ENCODE data around the gene KRIT1.
A peak's percentile ranks its signal among the peaks of the same experiment; 100 is the strongest.
"Not testable (repeated sequence)": the region's sequence is repeated elsewhere in the genome, so short reads cannot be mapped to it uniquely, and the experiment has no call there.

Gene KRIT1

DNA sequence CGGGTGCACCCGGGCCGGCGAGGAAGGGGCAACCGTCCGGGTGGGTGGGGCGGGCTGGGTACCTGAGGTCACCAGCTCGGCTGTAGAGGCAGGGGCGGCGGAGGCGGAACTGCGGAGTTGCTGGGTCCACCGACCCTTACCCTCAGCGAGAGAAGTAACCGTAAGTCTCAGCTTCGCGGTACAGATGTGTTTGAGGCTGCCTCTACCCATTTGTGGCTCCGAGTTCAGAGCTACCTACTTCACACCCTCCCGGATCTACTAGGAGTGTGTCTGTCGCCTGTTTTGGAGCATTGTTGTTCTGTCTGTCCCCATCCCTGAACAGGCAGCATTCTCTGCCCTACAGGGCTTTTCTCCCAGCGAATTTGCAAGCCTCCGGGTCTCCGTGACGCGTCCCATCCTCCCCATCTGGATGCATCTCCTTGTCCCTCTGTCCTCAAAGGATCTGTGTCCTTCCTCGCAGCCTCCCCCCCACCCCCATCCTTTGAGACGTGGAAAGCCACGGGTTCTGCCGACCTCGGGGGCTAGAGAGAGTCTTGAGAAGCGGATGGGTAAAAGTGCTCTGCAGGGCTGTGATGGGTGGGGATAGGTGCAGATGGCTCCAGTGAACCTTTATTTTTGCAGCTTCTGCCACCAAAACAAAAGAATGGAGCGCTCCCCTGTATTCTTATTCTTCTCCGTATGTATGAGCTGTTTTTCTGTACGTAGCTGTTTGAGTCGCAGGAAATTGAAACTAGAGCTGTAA, 817 bp upstream of the KRIT1 start:
- peak; percentile 49 for DNase-seq

DNA sequence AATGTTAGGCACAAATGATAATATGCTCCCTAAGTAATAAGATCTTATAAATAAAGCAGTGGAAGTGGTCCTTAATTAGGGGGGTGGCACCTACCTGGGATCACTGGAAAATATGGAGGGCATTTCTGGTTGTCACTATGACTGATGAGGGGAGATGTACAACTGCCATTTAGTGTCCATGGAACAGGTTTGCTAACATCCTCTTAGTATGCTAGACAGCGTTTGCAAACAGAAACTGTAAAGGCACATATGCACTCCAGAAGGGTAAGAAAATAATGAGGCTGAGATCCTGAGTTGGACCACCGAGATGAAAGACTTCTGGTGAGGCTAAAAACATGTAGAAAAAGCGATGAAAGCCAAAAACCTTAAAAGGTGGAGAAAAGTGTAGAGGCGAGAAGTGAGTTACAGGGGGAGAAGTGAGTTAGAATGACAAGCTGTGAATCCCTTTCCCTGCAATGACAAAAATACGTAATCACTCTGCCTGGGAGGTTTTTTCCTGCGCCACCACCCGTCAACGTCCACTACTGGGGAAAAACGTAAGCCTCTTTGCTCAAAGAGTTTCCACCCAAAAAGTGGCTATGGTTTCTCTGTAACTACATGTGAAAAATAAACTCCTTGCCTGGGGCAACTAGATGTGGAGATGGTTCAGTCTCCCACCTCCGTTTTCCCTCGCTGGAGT, 767 bp downstream of the KRIT1 start:
- no peak for DNase-seq

DNA sequence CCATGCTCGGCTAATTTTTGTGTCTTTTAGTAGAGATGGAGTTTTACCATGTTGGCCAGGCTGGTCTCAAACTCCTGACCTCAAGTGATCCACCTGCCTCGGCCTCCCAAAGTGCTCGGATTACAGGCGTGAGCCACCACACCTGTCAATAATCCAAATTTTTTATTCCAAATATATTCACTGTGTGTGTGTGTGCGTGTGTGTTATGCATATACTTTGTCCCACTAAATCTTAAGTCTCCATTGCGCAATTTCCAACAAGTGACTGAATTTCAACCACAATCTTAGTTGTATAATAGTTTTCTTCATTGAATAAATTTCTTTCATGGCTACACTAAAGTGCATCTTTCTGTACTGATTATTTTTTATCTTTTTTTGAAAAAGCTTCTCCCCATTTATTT, 2.7 kb downstream of the KRIT1 start:
- DNase-seq = no peak

DNA sequence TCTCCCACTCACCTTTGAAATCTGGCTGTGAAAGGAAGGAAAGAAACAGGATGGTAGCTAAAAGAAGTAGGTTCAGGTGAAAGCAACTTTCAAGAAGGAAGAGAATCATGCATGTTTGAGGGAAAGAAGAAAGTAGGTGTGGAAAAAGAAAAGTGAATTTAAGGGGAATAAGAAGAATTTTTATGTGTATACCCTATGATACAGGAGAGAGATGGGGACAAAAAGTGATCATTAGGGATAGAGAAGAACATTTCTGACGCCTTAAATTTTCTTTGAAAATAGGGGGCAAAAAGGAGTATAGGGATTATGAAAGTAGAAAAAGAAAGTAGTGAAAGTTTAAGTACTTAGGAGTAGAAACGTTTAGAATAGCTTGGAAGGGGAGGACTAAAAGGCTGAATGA, 15.2 kb downstream of the KRIT1 start:
- no peak for DNase-seq

DNA sequence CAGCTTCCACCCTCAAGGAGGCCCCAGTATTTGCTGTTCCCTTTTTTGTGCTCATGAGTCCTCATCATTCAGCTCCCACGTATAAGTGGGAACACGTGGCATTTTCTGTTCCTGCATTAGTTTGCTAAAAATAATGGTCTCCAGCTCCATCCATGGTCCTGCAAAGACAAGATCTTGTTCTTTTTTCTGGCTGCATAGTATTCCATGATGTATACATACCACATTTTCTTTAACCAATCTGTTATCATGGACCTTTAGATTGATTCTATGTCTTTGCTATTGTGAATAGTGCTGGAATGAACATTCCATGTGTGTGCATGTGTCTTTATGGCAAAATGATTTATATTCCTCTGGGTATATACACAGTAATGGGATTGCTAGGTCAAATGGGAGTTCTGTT, 17.0 kb downstream of the KRIT1 start:
- no peak for DNase-seq

DNA sequence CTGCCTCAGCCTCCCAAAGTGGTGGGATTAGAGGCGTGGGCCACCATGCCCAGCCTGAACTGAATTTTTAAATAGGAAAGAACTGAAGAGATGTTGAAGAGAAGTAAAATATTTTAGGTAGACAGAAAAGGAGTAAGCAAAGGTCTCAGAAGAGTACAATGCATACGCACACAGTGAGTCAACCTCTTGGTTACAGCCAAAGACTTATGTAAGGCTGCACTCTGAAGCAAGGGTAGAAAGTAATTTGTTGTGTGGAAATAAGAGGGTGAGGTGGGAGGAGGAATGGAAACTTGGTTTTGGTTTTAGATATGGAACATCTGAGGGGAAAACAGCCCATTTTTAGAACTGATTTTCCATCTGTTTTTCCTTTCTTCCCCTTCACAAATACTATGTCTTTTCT, 17.6 kb downstream of the KRIT1 start:
- no peak for DNase-seq

DNA sequence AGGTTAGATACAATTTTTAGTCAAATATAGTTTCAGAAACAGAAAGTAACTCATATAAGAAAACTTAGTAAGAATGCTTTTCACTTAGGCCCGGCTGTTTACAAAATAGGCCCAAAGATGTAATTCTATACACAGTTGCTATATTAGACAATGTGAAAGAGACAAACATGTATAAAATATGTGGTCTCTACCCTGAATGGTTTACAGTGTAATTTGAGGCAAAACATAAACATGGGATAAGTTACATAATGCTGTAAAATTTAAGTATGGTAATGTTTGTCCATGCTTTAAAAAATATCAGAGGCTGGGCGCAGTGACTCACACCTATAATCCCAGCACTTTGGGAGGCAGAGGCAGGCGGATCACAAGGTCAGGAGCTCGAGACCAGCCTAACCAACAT, 18.7 kb downstream of the KRIT1 start:
- DNase-seq = no peak

DNA sequence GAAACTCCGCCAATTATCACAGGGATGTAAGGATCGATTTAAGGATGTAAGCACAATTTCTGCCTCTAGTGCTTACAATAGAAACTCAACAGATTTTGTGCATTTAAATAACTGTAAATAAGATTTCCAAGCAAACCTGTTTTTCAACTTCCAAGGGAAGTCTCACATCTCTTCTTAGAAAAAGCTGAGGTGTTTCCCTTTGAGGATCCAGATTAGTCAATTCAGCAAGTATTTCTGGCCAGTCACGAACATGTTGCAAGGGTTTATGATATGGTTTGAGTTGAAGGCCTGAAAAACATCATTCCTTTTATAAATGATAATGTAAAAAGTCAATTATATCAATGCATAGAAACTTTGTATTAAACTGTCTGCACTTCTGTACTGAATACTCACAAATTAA, 23.9 kb downstream of the KRIT1 start:
- DNase-seq = no peak

DNA sequence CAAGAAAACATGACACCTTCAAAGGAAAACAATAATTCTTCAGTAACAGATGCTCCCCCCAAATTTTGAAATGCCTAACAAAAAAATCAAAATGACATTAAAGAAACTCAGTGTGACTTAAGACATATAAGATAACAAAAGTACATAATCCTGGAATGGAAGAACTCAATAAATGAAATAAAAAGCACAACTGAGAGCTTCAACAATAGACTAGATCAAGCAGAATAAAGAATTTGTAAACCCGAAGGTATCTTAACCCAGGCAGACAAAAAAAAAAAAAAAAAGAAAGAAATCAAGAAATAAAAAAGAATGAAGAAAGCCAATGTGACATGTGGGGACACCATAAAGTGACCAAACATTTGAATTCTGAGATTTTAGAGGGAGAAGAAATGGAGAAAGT, 39.0 kb downstream of the KRIT1 start:
- DNase-seq = no peak

DNA sequence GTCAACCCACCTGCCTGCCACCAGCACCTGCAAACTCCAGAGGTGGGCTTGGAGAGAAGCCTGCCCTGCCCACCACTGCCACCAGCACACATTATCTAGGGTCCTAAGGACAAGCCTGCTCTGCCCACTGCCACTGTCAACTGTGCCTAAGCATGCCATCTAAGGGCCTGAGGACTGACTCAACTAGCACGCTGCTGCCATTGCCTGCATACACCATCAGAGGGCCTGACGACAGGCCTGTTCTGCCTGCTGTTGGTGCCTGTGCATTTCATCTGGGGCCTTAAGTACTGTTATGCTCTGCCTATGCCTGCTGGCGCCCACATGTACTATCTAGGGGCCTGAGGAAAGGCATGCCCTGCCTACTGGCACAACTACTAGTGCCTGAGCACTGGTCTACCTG, 39.7 kb downstream of the KRIT1 start:
- no peak for DNase-seq

DNA sequence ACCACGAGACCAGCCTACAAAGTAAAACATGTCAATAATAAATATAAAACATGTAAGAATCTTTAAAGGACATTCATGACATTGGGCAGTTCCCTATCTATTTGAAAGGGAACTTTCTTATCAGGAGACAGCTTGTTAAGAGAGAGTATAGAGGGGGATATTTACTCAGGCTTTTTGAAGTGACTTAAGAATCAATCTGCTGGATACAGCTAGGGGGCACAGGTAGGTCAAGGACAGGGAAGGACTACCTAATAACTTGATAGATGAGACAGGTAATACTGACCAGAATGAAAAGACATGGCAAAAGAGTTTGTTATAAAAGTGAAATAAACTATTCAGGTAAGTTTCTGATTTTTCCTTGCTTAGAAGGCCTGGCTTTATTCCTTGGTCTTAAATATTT, 44.9 kb downstream of the KRIT1 start:
- no peak for DNase-seq

DNA sequence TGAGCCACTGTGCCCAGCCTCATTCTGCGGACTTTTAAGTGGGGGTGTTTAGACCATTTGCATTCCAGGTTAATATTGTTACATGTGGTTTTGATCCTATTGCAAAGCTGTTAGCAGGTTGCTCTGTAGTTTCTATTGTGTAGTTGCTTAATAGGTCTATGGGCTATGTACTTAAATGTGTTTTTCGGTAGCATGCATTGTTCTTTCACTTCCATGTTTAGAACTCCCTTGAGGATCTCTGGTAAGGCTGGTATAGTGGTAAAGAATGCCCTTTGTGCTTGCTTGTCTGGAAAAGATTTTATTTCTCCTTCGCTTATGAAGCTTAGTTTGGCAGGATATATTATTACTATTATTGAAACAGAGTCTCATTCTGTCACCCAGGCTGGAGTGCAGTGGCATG, 53.4 kb downstream of the KRIT1 start:
- DNase-seq = no peak

DNA sequence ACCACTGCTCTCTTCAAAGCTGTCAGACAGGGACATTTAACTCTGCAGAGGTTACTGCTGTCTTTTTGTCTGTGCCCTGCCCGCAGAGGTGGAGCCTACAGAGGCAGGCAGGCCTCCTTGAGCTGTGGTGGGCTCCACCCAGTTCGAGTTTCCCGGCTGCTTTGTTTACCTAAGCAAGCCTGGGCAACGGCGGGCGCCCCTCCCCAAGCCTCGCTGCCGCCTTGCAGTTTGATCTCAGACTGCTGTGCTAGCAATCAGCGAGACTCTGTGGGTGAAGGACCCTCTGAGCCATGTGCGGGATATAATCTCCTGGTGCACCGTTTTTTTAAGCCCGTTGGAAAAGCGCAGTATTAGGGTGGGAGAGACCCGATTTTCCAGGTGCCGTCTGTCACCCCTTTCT, 56.5 kb downstream of the KRIT1 start:
- not testable (repeated sequence) for DNase-seq

DNA sequence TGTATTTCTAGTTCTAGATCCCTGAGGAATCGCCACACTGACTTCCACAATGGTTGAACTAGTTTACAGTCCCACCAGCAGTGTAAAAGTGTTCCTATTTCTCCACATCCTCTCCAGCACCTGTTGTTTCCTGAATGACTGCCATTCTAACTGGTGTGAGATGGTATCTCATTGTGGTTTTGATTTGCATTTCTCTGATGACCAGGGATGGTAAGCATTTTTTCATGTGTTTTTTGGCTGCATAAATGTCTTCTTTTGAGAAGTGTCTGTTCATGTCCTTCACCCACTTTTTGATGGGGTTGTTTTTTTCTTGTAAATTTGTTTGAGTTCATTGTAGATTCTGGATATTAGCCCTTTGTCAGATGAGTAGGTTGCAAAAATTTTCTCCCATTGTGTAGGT, 61.4 kb downstream of the KRIT1 start:
- DNase-seq = not testable (repeated sequence)

DNA sequence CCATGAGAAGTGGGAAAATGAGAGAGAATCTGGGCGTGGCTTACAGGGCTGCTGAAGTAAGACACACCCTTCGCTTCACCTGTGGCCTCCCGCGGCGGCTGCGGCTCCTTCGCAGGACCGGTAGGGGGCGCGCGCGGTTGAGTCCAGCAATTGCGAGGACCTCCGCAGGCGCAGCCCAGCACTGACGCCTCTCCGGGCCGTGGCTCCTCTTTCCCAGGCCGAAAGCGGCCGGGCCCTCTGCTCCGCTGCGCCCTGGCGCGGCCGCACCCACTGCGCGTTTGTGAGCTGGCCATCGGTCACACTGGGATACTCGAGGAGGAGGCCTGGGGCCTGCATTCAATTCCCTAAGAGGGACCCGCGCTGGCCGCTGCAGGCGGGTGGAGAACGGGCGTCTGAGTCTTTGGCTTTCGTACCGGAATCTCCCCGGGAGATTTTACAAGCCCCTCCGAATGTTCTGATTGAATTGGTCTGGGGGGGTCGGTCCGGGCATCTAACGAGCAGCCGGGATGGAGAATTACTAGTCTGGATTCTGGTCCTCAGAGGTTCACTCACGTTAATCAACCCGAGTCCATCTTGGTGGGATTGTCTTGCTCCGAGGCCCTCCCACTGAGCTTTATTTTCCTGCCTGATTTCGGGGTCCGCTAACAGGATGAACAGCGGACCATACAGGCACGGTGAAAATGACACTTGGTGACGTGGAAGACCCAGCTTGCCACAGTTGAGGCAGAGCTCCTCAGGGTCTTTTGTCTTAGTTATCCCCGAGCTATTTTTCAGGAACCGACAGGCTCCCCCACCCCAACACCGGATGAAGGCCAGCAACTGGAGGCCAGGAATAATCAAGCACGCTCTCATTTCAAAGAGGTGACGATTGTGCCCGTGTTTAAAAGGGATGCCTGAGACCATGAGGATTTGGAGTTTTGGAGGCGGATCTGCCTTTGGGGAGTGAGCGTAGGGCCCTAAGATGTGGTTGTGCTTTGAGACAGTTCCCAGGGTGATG, 66.5 kb downstream of the KRIT1 start, which contains the start of gene LRRD1:
LRRD1 (minus strand) TSS at position 215 of the 997 bp plus-strand sequence. CDS start 13,940 bp downstream, outside the sequence.
- DNase-seq = peak; percentile 89

DNA sequence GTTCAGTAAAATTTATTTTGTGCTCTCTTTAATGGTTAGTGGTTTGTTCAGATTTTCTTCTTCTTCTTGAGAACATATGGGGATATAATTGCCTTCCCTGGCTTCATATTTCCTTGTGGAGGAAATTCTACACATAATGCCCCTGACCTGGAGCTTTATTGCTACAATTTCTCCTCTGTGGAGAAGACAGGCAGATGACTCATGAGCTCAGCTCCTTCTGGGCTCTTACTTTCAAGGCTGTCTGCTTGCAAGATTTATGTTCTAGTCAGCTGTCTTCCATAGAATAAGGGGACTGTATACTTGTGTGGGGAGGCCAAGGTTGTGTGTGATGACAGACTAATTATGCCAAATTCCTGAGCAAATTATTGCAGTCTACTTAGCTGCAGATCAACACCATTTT, 68.4 kb downstream of the KRIT1 start:
- no peak for DNase-seq

DNA sequence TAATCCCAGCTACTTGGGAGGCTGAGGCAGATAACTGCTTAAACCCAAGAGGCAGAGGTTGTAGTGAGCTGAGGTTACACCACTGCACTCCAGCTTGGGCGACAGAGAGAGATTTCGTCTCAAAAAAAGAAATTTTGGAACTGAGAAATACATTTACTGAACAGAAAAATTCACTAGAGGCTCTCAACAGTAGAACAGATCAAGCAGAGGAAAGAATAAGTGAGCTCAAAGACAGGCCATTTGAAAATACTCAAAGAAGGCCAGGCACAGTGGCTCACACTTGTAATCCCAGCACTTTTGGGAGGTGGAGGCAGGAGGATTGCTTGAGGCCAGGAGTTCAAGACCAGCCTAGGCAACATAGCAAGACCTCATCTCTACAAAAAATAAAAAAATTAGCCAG, 76.2 kb downstream of the KRIT1 start:
- DNase-seq = not testable (repeated sequence)

DNA sequence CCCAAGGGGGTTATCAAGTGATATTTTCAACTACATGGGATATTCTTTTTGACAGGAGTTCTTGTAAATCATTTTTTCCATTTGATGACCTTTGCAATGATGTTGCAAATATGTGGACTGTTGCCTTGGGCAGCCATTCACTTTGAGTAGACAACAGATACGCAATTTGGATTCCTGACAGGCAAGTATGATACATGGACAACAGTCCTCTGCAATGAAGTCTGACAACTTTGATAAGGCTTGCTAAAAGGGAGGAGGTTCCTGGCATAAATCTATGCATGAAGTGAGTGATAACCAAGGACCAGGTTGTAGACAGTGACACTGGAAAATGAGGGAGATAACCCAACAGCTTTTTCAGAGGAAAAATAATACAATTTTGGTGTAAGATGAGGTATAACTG, 84.4 kb downstream of the KRIT1 start:
- no peak for DNase-seq

DNA sequence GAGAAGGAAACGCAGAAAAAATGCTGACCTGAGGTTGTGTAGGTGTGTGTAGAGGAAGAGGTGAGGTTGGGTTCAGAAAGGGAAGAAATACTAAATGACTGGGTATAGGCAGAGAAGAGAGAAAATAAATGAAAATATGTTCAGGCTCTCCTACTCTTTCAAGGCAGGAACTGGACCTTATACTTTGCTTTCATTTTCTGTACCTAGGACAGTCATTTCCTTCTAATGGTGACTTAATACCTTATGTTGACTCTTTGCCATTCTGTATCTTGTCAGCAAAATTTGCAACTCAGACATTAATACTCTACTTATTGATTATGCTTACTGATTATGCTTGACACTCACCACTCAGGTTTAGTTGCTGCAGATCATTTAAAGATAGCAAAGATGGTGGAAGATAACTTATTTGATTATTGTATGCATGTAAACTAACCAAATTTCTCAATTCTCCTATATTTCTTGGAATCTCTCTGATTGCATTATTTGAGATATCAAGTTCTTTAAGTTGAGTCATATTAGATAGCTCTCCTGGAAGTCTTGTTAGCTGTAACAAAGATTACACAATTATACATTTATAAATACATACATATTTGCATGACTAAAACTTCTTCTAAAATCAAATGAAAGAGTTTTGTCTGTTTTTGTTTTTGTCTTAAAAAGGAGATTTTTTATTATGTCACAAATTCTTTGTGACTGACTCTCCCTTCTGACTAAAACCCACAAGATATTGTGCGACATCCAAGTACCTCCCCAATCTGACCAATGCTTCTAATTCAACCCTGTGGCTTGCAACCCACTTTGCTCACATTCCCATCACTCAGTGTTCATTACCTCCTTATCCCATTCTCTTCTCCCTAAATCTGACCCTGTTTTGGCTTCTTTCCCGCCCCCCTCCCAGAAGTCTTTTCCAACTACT, 86.8 kb downstream of the KRIT1 start:
- no peak for DNase-seq

DNA sequence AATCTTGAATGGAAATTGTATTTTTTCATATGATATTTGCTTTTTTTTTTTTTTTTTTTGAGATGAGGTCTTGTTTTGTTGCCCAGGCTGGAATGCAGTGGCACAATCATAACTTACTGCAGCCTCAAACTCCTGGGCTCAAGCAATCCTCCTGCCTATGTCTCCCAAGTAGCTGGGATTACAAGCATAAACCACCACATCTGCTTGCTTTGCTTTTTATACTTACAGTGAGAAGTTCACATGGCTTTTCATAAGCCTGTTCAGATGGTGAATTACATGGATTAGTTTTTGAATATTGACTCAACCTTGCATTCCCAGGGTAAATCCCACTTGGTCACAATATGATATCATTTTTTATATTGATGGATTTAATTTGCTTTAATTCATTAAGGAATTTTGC, 88.7 kb downstream of the KRIT1 start:
- DNase-seq = no peak

DNA sequence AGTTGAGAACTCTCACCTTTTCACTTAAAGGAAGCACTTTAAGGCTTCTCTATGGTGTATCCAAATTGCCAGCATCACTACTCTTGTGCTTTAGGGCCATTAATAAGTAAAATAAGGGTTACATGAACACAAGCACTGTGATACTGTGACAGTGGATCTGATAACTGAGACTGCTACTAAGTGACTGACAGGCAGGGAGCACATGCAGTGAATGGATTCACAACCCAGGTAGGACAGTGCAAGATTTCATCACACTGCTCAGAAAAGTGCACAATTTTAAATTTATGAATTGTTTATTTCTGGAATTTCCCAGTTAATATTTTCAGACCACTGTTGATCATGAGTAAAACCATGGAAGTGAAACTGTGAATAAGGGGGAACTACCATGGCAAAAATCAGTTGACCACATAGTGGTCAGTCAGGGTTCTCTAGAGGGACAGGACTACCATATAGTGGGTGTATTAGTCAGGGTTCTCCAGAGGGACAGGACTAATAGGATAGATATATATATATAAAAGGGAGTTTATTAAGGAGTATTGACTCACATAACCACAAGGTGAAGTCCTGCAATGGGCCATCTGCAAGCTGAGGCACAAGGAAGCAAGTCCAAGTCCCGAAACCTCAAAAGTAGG, 90.5 kb downstream of the KRIT1 start:
- no peak for DNase-seq
